OCI-LY3 (cell line): ENCODE data around the gene SDK2.

ENCODE experiments used
- EZH2phosphoT487 ChIP-seq: fragments of 200-600 bp; shearing (Covaris generic); IDR thresholded peaks from 2 replicates; pipeline ENCODE4 v1.6.1; 2018; ENCODE audit warnings: antibody characterized with exemption, mixed run types, low read depth
- TF ChIP-seq, protein P1 (sequence below): fragments of 200-600, 300-600 bp; sonication (generic); IDR thresholded peaks from 2 replicates; pipeline ENCODE4 v1.5.1; 2014; ENCODE audit warnings: antibody characterized with exemption, low read length, low read depth

DNA sequence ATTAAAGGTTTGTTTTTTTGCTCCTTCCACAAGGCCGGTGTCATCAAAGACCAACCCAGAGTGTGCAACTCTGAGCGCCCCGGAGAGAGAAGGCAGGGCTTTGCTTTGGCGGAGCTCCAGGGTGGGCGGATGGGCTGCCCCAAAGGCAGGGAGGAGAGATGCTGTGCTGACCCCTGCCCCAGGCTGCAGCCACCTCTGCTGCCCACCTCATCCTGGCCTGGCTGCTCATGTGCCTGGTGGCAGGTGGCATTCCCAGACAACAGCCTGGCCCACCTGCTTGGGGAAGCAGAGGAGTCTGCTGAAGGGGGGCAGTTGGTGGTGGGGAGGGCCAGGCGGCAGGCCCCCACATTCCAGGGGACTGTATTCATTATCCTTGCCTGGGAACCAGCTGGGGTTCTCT is 122.1 kb downstream of the SDK2 start:
- no peak for TF ChIP-seq EZH2phosphoT487
- TF ChIP-seq, protein P1, sequence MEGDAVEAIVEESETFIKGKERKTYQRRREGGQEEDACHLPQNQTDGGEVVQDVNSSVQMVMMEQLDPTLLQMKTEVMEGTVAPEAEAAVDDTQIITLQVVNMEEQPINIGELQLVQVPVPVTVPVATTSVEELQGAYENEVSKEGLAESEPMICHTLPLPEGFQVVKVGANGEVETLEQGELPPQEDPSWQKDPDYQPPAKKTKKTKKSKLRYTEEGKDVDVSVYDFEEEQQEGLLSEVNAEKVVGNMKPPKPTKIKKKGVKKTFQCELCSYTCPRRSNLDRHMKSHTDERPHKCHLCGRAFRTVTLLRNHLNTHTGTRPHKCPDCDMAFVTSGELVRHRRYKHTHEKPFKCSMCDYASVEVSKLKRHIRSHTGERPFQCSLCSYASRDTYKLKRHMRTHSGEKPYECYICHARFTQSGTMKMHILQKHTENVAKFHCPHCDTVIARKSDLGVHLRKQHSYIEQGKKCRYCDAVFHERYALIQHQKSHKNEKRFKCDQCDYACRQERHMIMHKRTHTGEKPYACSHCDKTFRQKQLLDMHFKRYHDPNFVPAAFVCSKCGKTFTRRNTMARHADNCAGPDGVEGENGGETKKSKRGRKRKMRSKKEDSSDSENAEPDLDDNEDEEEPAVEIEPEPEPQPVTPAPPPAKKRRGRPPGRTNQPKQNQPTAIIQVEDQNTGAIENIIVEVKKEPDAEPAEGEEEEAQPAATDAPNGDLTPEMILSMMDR = no peak
